Stimulated activated CD4-positive, alpha-beta T cell treated with anti-CD3 and anti-CD28 coated beads, Interleukin-4, amount 100 ng/mL, for 48 hours (primary cell): ENCODE measurements around the gene PLXNB3.
"Not testable (repeated sequence)": the region's sequence is repeated elsewhere in the genome, so short reads cannot be mapped to it uniquely, and the experiment has no call there.

ENCODE experiments used
- DNase-seq, 2 donors: peaks; one replicate each; pipeline ENCODE4 v3.0.0-alpha.2; 2020; ENCODE audit warnings: low read depth in 2 of 2

Gene PLXNB3

GRCh38 chrX:153814591-153815315 lies 50.7 kb downstream of the PLXNB3 start:
- DNase-seq, result no peak

DNA sequence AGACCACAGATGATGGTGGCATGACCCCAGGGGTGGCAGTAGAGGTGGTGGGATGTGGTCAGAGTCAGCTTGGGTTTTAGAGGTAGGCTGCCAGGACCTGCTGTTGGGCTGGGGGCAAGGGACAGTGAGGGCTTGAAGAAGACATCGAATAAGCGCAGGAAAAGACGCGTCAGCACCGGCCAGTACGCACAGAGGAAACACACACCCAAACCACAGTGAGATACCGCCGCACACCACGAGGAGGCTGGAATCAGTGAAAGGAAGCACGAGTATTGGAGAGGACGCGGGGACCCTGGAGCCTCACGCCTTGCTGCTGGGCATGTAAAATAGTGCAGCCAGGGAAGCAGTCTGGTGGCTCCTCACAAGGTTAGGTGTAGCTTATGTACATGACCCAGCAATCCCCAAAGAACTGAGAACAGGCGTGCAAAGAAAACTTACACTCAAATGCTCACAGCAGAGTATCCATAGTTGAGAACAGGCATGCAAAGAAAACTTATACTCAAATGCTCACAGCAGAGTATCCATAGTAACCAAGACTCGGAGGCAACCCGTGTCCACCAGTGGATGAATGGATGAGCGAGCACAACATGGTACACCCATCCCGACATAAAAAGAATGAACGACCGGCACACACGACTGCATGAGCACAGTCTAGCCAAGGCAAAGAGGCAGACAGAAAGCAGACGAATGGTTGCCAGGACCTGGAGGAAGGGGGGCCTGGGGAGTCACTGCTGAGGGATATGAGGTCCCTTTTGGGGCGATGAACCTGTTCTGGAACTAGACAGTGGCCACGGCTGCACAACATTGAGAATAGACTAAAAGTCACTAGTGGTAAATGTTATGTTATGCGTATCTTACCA lies 53.0 kb downstream of the PLXNB3 start:
- no peak for DNase-seq

DNA sequence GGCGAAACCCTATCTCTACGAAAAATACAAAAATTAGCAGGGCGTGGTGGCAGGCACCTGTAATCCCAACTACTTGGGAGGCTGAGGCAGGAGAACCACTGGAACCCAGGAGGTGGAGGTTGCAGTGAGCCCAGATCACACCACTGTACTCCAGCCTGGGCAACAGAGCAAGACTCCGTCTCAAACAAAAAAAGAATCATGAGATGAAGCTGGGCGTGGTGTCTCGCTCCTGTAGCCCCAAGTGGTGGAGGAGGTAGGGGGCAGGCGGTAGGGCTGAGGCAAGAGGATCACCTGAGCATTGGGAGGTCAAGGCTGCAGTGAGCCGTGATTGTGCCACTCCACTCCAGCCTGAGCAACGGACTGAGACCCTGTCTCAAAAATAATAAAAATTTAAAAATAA lies 54.0 kb downstream of the PLXNB3 start:
- DNase-seq, result not testable (repeated sequence)

GRCh38 chrX:153818571-153819383 lies 54.7 kb downstream of the PLXNB3 start:
- peak in 1 of 2 donors; percentile 30 for DNase-seq

- DNase-seq, result no peak
Observed at GRCh38 chrX:153819384-153820040, 55.5 kb downstream of the PLXNB3 start.

DNA sequence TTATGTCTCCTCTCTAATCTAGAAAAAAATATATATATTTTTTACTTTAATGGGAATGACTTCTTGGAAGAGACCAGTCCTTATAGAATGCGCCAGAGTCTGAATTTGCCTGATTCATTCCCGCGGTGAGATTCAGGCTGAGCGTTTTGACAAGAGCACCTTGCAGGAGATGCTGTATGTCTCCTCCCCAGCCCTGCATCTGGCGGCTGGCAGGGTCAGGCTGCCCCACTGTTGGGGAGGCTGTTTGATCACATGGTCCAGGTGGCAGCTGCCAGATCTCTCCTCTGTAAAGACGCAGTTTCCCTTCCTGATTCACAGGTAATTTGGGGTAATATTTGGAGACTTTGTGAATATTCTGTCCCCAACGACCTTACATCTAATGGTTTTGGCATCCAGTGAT lies 56.6 kb downstream of the PLXNB3 start:
- DNase-seq, result no peak

- no peak for DNase-seq
Observed at GRCh38 chrX:153821066-153821465, 57.0 kb downstream of the PLXNB3 start.

DNA sequence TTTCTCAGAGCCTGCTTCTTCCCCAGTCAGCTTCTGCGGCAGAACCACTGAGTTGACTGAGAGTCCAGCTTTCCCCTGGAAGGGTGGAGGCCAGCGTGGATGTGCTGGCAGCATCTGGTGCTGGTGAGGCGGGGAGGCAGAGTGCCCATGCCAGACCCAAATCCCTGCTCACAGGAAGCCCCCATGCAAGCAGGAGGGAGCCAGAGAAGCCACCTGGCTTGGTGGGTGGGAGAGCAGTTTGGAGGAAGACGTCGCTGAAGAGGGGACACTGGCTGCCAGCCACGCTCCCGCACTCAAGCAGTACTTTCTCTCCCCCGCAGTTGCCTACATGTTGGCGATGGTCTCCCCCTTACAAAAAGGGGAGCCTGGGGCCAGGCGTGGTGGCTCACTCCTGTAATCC lies 60.3 kb downstream of the PLXNB3 start:
- DNase-seq, result no peak

DNA sequence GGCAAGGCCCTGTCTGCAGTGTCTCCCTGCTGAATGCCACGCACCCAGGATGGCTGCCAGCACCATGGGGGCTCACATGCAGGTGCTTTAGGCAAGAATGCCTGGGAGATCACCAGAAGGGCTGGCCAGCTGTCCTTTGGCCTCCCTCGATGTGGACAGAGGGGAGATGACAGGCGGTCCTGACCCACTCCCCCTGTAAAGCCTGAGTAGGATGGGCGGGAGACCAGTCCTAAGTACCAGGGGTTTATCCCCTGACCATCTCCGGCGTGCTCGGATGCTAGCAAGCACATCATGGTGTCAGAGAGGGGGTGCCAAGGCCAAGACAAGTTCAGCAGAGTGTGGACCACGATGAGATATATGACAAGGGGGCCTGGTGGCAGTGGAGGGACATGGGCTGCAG lies 61.0 kb downstream of the PLXNB3 start:
- DNase-seq, result no peak
